Renal cortical epithelial cell (primary cell): ENCODE measurements around the gene SLPI. TPM values are rescaled to one million over a fixed set of nuclear protein-coding genes. Genes with fewer than 3 reads are reported as not detected.

Source experiments
- DNase-seq: peaks from one replicate; pipeline ENCODE4 v3.0.0-alpha.2; 2011; ENCODE audit warnings: low read depth
- total RNA-seq: library from RNA; depleted of rRNA; stranded (reverse); fragments of >200 nt; gene quantifications from 2 replicates; pipeline ENCODE4 v1.2.3, GENCODE V29; 2014

The SLPI gene
- total RNA-seq, 1 donor from 2014 or later: 256 TPM

DNA sequence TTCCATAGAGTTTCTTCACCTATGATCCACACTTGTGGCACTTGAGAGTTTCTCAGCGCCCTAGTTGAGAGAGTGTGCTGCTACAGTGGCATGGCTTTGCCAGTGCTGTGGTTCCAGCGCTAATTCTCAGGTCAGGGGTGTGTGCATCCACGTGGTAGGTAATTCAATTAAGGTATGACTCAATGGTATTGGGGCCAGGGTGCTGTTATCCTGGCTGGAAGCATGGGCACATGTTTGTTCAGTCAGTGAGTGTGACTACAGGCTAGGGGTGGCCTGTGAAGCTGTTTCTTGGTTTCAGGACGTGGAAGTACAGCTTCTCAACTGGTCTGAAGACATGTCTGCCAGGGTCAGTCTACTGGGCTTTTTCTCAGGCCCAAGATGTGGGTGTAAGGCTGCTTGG is 36.2 kb downstream of the SLPI start:
- peak; percentile 51 for DNase-seq

DNA sequence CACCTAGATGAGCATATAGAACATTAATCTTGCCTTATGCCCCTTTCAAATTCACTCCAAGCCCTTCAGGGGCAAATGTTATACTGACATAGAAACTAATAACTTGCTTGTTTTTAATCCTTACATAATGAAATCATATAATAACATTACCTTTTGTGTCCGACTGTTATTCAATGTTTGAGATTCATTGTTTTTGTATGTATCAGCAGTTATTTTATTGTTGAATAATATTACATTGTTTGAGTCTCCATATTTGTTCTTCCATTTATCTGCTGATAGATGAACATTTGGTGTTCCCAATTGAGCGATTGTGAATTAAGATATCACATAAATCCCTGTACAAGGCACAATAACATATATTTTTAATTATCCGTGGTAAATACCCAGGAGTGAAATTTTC is 41.5 kb downstream of the SLPI start:
- no peak for DNase-seq

- no peak for DNase-seq
Measured at GRCh38 chr20:45211569-45212474, 42.5 kb downstream of the SLPI start.

- DNase-seq: no peak
Measured at GRCh38 chr20:45209924-45210323, 44.4 kb downstream of the SLPI start.

DNA sequence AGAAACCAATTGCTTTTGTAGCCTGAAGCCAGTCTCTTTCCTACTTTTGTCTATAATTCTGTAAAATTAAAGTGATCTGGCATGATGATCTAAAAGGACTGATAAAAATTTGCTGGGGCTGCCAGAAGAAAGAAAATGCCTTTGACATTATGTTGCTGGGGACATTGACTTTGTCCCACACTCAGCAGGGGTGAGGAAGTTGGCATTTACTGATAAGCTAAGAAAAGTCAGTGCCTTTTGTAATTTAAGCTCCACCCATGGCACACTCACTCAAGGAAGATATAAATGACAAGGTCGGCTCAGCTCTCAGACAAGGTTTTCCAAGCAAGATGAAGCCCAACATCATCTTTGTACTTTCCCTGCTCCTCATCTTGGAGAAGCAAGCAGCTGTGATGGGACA is 47.6 kb downstream of the SLPI start, which contains the start of gene SEMG1:
Gene SEMG1 (plus strand): TSS at position 309 of the 400 bp plus-strand sequence. CDS start 21 bp downstream, at position 330.
- DNase-seq: no peak

Other genes with a start within 250 kb of the SLPI start
- 12.3 and 22.6 TPM in 2 replicates for gene KCNS1, start 153.4 kb downstream of the SLPI start, total RNA-seq
- not detected in 2 replicates for gene WFDC5, start 139.4 kb downstream of the SLPI start, total RNA-seq
- gene WFDC12, start 130.1 kb downstream of the SLPI start, total RNA-seq: not detected in 2 replicates
- gene PI3, start 79.7 kb downstream of the SLPI start, total RNA-seq: 0.55 TPM in 1 of 2 replicates, not detected in the other
- not detected in 2 replicates for gene SEMG1, start 47.5 kb downstream of the SLPI start, total RNA-seq
- gene SEMG2, start 33.2 kb downstream of the SLPI start, total RNA-seq: not detected in 2 replicates
- not detected in 2 replicates for gene RBPJL, start 52.3 kb upstream of the SLPI start, total RNA-seq
- gene MATN4, start 53.7 kb upstream of the SLPI start, total RNA-seq: not detected in 2 replicates
- gene SDC4, start 93.9 kb upstream of the SLPI start, total RNA-seq: 500 and 534 TPM in 2 replicates
- gene SYS1, start 108.6 kb upstream of the SLPI start, total RNA-seq: 23.6 and 41.0 TPM in 2 replicates
- not detected in 2 replicates for gene TP53TG5, start 123.8 kb upstream of the SLPI start, total RNA-seq
- gene DBNDD2, start 153.7 kb upstream of the SLPI start, total RNA-seq: 7.1 and 18.4 TPM in 2 replicates
- gene PIGT, start 161.6 kb upstream of the SLPI start, total RNA-seq: 16.3 and 32.9 TPM in 2 replicates
- 1.6 and 25.0 TPM in 2 replicates for gene WFDC2, start 215.2 kb upstream of the SLPI start, total RNA-seq